Keratinocyte (primary cell): ENCODE results near the gene NAP1L4. TPM values are rescaled to one million over a fixed set of nuclear protein-coding genes. Genes with fewer than 3 reads are reported as not detected.

Experiments used
- DNase-seq: peaks from one replicate; pipeline ENCODE4 v3.0.0-alpha.2; 2011; ENCODE audit warnings: low read depth, missing footprints, low spot score
- FAIRE-seq: peaks from 2 replicates; lab custom pipeline; 2011; peaks lifted over from hg19 to GRCh38; lab: Jason Lieb, UNC
- H2AFZ ChIP-seq: 2 replicates; pipeline ENCODE4 v1.6.0; 2012; ENCODE audit warnings: low read length, control low read depth, inconsistent platforms; ENCODE audit not compliant: control insufficient read depth
- H3K27ac ChIP-seq: 2 replicates; pipeline ENCODE4 v1.5.1; 2011; ENCODE audit warnings: low read length; ENCODE audit not compliant: control insufficient read depth, insufficient read depth
- H3K27me3 ChIP-seq: 3 replicates; pipeline ENCODE4 v1.6.0; 2011; ENCODE audit warnings: low read length; ENCODE audit not compliant: control insufficient read depth, insufficient read depth; ENCODE audit errors: extremely low read depth
- H3K36me3 ChIP-seq, 2 experiments: 2 replicates in 1 of 2; 3 replicates in 1 of 2; pipeline ENCODE4 v1.5.1; 2011; ENCODE audit warnings: low read length in 2 of 2, mild to moderate bottlenecking in 1 of 2; ENCODE audit not compliant: control insufficient read depth in 2 of 2, insufficient read depth in 2 of 2; ENCODE audit errors: extremely low read depth in 1 of 2
- H3K4me1 ChIP-seq: 3 replicates; pipeline ENCODE4 v1.5.1; 2011; ENCODE audit warnings: low read length; ENCODE audit not compliant: control insufficient read depth, insufficient read depth; ENCODE audit errors: extremely low read depth
- H3K4me2 ChIP-seq: 3 replicates; pipeline ENCODE4 v1.6.0; 2011; ENCODE audit warnings: low read depth, low read length; ENCODE audit not compliant: control insufficient read depth, insufficient read depth; ENCODE audit errors: extremely low read depth
- H3K4me3 ChIP-seq, 3 experiments: fragments of 200-600 bp in 1 of 3; sonication (generic) in 1 of 3; 2 replicates in 2 of 3; 3 replicates in 1 of 3; pipeline ENCODE4 v1.5.1; 2011 to 2016; ENCODE audit warnings: low read length in 3 of 3, mild to moderate bottlenecking in 3 of 3, control low read depth in 2 of 3, inconsistent platforms in 1 of 3, low read depth in 1 of 3, mixed read lengths in 1 of 3, mixed run types in 1 of 3, moderate library complexity in 1 of 3; ENCODE audit not compliant: control insufficient read depth in 2 of 3, insufficient read depth in 2 of 3; ENCODE audit errors: extremely low read depth in 1 of 3
- H3K79me2 ChIP-seq: 2 replicates; pipeline ENCODE4 v1.6.0; 2012; ENCODE audit warnings: low read length; ENCODE audit not compliant: control insufficient read depth, insufficient read depth
- H3K9ac ChIP-seq: 3 replicates; pipeline ENCODE4 v1.6.0; 2011; ENCODE audit warnings: low read length; ENCODE audit not compliant: control insufficient read depth, insufficient read depth; ENCODE audit errors: extremely low read depth
- H3K9me1 ChIP-seq: 3 replicates; pipeline ENCODE4 v1.6.0; 2011; ENCODE audit warnings: low read length; ENCODE audit not compliant: control insufficient read depth, insufficient read depth; ENCODE audit errors: extremely low read depth
- H3K9me3 ChIP-seq: 2 replicates; pipeline ENCODE4 v1.5.1; 2012; ENCODE audit warnings: low read depth, low read length; ENCODE audit not compliant: control insufficient read depth
- H4K20me1 ChIP-seq: 3 replicates; pipeline ENCODE4 v1.6.0; 2011; ENCODE audit warnings: low read length; ENCODE audit not compliant: control insufficient read depth, insufficient read depth; ENCODE audit errors: extremely low read depth
- EZH2 ChIP-seq: IDR thresholded peaks from one replicate; pipeline ENCODE4 v1.6.1; 2012; ENCODE audit warnings: inconsistent platforms, mild to moderate bottlenecking, low read length, moderate library complexity
- dilution Hi-C: fragments of 300-500 bp; cut with MboI; formaldehyde crosslinking; loops from one replicate; pipeline ENCODE4 v1.7.0; 2020; ENCODE audit warnings: low sequenced_read_pairs; ENCODE audit not compliant: extremely low pct_ligation_motif_present
- polyA plus RNA-seq, 5 experiments: library from polyadenylated mRNA; depleted of rRNA in 3 of 5; stranded (reverse) in 3 of 5; stranded (forward) in 1 of 5; unstranded in 1 of 5; fragments of >200 nt; gene quantifications; 1 replicate in 1 of 5; 2 replicates in 3 of 5; 3 replicates in 1 of 5; pipeline versions ENCODE4 v1.2.1 to v1.2.3, GENCODE V29; 2011 to 2012; ENCODE audit warnings: missing spikeins in 2 of 5, low read depth in 1 of 5, low replicate concordance in 1 of 5
- TF ChIP-seq, protein P1 (sequence below), 3 experiments: IDR thresholded peaks in 1 of 3; conservative IDR thresholded peaks in 1 of 3; optimal IDR thresholded peaks in 1 of 3; 2 replicates in 2 of 3; 3 replicates in 1 of 3; pipeline versions ENCODE3 to v1.5.1; 2011; ENCODE audit warnings: low read length in 3 of 3, mild to moderate bottlenecking in 3 of 3, moderate library complexity in 2 of 3, control low read depth in 1 of 3, inconsistent platforms in 1 of 3; ENCODE audit not compliant: insufficient read depth in 2 of 3; ENCODE audit errors: extremely low read depth in 1 of 3

NAP1L4 gene
- polyA plus RNA-seq, 1 donor (not counting 4 experiments of a cell fraction or from before 2014, with no cell fraction given), result 136 TPM

DNA sequence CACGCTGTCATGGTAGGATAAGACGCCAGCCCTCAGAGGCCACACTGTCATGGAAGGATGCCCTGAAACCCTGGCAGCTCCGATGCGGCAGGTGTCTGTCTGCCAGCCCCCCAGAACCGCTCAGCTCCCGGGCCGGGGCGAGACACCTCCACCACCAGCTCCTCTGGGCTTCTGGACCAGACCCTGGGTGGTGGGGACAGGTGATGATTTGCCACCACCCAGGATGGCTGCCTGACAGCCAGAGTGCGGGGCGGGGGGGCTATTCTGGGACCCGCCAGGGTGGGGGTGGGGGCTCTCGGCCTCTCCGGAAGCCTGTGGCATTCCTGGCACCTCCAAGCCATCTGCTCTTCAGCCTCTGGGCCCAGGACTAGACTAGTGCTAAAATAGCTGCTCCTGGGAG lies 72.3 kb downstream of the NAP1L4 start:
- H3K4me2 ChIP-seq, result no peak overlapping the region
- no peak overlapping the region for H3K27ac ChIP-seq
- no peaks in the 10 kb centered on the region for H3K27me3 ChIP-seq
- H2AFZ ChIP-seq, result no peak overlapping the region
- no peaks in the 10 kb centered on the region for H3K36me3 ChIP-seq
- H3K4me1 ChIP-seq, result no peaks in the 10 kb centered on the region
- H3K79me2 ChIP-seq, result no peaks in the 10 kb centered on the region
- no peaks in the 10 kb centered on the region for H4K20me1 ChIP-seq
- FAIRE-seq (no peak), DNase-seq (no peak)
- no peaks in the 10 kb centered on the region for H3K9me3 ChIP-seq
- dilution Hi-C loops, result no loop called here
- TF ChIP-seq EZH2, result no peak
- TF ChIP-seq, protein P1, sequence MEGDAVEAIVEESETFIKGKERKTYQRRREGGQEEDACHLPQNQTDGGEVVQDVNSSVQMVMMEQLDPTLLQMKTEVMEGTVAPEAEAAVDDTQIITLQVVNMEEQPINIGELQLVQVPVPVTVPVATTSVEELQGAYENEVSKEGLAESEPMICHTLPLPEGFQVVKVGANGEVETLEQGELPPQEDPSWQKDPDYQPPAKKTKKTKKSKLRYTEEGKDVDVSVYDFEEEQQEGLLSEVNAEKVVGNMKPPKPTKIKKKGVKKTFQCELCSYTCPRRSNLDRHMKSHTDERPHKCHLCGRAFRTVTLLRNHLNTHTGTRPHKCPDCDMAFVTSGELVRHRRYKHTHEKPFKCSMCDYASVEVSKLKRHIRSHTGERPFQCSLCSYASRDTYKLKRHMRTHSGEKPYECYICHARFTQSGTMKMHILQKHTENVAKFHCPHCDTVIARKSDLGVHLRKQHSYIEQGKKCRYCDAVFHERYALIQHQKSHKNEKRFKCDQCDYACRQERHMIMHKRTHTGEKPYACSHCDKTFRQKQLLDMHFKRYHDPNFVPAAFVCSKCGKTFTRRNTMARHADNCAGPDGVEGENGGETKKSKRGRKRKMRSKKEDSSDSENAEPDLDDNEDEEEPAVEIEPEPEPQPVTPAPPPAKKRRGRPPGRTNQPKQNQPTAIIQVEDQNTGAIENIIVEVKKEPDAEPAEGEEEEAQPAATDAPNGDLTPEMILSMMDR (optimal IDR thresholded peaks at IDR 0.05 in 1 of 3, IDR thresholded peaks at IDR 0.05 in 1 of 3, conservative IDR thresholded peaks at IDR 0.05 in 1 of 3; ENCODE audit: extremely low read depth in 1 of 3, insufficient read depth in 2 of 3, low read length in 3 of 3), result no peak
- H3K9me1 ChIP-seq, result no peaks in the 10 kb centered on the region
- no peak overlapping the region for H3K4me3 ChIP-seq
- no peak overlapping the region for H3K9ac ChIP-seq

GRCh38 chr11:2919188-2919587 lies 72.9 kb downstream of the NAP1L4 start:
- no peak overlapping the region for H3K9ac ChIP-seq
- no peaks in the 10 kb centered on the region for H4K20me1 ChIP-seq
- H3K9me3 ChIP-seq, result no peaks in the 10 kb centered on the region
- DNase-seq, result no peak
- no peaks in the 10 kb centered on the region for H3K36me3 ChIP-seq
- no peaks in the 10 kb centered on the region for H3K9me1 ChIP-seq
- H3K27me3 ChIP-seq, result no peaks in the 10 kb centered on the region
- no peak overlapping the region for H3K27ac ChIP-seq
- no peak for FAIRE-seq
- H2AFZ ChIP-seq, result no peak overlapping the region
- no peak for TF ChIP-seq EZH2
- TF ChIP-seq, protein P1 (optimal IDR thresholded peaks at IDR 0.05 in 1 of 3, IDR thresholded peaks at IDR 0.05 in 1 of 3, conservative IDR thresholded peaks at IDR 0.05 in 1 of 3; ENCODE audit: extremely low read depth in 1 of 3, insufficient read depth in 2 of 3, low read length in 3 of 3), result no peak
- no peak overlapping the region for H3K4me3 ChIP-seq
- no peak overlapping the region for H3K4me2 ChIP-seq
- dilution Hi-C loops, result no loop called here
- H3K4me1 ChIP-seq, result no peaks in the 10 kb centered on the region
- no peaks in the 10 kb centered on the region for H3K79me2 ChIP-seq
